ENCODE results near the gene TSPAN15.
A peak's percentile ranks its signal among the peaks of the same experiment; 100 is the strongest.
"Not testable (repeated sequence)": the region's sequence is repeated elsewhere in the genome, so short reads cannot be mapped to it uniquely, and the experiment has no call there.

TSPAN15 gene

DNA sequence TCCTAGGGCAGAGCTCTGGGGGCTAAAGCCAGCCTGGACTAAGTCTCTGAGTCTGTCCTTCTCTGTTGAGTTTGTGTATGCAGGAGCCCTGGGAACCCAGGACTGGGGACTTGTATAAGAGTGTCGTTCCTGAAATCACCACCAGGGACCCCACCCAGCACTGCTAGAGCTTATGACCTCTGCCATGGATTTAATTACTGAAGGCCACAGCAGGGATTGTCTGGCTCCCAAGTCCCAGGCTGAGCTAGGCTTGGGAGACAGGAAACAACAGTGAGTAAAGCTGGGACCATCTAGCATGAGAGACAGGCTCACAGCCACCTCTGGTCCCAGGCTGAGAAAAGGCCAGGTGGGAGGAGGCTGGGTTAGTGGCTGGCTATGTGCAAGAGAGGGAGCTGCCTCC lies 1.4 kb upstream of the TSPAN15 start:
- DNase-seq, result peak; percentile 70

DNA sequence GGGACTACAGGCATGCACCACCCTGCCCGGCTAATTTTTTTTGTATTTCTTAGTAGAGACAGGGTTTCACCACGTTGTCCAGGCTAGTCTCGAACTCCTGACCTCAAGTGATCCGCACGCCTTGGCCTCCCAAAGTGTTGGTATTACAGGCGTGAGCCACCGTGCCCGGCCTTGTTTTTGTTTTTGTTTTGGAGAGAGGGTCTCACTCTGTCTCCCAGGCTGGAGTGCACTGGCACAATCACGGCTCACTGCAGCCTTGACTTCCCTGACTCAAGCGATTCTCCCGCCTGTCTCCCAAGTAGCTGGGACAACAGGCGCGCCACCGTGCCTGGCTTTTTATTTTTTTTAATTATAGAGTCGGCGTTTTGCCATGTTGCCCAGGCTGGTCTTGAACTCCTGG lies 870 bp upstream of the TSPAN15 start:
- DNase-seq, result not testable (repeated sequence)

GRCh38 chr10:69451784-69452251 lies 553 bp downstream of the TSPAN15 start:
- DNase-seq, result peak; percentile 9

DNA sequence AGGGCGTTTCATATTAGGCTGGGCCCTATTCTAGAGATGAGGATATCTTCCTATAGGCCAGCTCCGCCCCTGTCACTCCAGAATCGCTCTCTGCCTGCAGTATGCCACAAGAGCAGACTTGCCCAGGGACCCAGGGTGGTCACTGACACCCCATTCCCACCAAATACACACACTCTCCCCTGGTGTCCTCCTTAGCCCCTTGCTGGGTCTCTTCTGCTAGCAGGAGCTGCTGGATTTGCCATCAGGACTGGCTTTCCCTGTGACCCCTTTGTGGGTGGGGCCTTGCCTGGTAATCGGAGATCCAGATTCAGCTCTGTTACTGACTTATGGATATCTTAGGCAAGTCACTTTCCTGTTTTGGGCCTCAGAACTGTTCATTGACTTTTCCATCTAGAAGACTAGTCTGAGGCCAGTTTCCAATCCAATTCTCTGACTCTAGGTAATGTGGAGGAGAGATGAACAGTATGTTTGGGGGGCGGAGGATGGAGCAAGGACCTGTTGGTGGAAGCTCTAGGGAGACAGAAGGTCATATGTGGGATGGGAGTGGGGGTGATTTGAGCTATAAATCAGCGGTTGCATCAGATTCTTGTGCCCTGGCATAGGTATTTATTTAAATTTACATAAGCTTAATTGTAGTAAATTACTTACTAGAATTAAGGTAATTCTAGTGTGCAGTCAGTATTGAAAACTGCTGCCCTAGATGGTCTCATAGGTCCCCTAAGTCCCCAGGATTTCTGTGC lies 1.6 kb downstream of the TSPAN15 start:
- DNase-seq, result no peak

DNA sequence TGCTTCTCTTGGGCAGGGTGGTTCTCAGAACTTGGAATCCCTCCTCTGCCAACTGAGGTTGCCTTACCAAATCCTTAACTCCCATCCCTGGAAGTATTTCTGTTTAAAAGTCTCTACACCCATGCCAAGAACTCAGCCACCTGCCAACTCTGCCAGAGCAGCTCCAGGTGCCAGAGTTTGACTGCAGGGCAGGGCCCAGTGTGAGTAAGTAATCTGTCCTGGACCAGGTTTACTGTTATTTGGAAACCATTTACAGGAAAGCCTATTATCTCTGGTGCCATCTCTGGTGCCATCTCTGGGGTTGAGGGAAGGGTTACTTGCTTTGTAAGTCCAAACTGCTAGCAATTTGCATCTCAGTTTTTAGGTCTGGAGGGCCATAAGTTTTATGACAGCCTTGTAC lies 2.5 kb downstream of the TSPAN15 start:
- DNase-seq, result no peak

GRCh38 chr10:69455006-69455763 lies 3.9 kb downstream of the TSPAN15 start:
- DNase-seq, result no peak

GRCh38 chr10:69456880-69457693 lies 5.8 kb downstream of the TSPAN15 start:
- DNase-seq, result peak; percentile 32

GRCh38 chr10:69457771-69458237 lies 6.5 kb downstream of the TSPAN15 start:
- DNase-seq, result no peak

DNA sequence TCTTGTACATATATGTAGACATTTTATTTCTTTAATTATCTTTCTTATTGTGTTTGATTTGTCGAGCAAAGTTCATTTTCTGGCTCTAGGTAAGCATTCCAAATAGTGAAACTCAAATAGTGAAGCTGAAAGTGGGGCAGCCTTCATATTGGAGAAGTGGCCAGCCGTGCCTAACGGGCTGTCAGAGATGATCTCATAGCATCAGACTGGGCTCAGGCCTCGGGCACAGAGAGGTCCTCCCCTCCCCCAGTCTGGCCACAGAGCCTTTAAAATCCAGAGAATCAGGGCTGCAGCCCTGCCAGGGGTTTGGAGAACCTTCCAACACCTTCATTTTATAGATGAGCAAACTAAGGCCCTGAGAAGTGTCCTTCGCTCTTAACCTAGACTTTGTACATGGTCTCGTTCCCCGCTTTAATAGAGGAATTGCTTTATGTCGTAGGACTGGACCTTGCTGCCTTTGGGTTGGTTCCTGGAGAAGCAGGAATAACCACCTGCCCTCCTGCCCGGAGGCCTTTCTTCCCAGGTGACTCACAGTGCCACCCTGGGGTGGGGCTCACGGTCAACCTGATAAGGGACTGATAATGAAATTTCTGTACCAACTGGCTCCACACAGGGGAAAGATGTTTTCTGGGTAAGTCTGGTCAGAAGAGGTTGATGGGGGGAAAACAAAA lies 7.3 kb downstream of the TSPAN15 start:
- DNase-seq, result no peak

DNA sequence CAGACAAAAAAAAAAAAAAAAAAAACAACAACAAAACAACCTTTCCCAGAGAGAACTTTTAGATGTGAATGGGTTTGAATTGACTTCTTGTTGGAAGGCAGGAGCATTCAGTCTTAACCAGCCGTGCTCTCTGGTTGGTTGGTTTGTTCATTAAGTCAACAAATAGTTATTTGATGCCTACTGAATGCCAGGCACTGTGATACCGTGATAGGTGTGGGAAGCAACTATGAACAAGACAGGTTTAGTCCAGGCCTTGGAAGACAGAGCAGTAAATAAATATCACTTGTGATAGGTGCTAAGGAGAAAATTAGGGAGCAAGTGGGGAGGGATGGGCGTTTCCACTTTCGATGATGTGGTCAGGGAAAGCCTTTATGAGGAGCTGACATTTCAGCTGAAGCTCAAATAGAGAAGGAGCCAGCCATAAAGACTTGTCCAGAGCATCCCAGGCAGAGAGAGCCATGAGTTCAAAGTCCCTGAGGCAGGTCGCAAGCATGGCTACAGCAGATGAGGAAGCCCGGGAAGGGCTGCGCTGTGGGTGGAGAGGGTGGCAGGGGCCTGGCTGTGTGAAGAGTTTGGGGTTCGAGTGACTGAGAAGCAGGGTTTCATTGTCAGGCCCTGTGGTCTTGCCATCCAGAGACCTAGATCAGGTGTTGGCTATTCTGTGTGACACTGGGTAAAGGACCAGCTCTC lies 8.0 kb downstream of the TSPAN15 start:
- no peak for DNase-seq

GRCh38 chr10:69459893-69460575 lies 8.8 kb downstream of the TSPAN15 start:
- DNase-seq, result no peak

DNA sequence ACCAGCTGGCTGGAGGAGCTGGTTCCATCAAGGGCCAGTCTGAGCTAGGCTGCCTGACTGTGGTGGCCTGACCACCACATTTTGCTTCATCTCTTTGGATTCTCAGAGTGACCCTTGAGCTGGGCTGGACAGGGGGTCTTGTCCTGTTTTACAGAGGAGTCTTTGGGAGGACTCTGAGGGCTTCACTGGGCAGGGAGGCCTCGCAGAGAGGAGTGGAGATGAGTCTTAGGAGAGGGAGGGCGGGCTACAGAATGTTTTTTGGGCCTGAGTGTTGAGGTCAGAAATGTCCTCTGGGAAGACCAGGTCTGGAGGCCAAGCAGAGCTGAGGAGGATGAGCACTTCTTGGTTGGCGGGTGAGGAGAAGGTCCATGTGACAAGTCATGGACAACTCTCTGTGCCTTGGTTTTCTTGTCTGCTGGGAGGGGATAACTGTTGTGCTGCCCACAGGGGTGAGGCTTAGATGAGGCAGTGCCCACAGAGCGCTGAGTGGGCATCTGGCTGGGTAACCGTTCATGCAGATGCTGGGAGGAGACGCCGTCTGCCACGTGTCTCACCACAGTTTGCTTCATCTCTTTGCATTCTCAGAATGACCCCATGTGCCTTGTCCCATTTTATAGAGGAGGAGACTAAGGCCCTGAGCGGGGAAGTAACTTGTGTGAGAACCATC lies 9.4 kb downstream of the TSPAN15 start:
- no peak for DNase-seq

- no peak for DNase-seq
Measured at GRCh38 chr10:69461243-69462025, 10.2 kb downstream of the TSPAN15 start.

- no peak for DNase-seq
Measured at GRCh38 chr10:69463886-69464285, 12.6 kb downstream of the TSPAN15 start.

- DNase-seq, result no peak
Measured at GRCh38 chr10:69464401-69464800, 13.1 kb downstream of the TSPAN15 start.

GRCh38 chr10:69464801-69465401 lies 13.6 kb downstream of the TSPAN15 start:
- no peak for DNase-seq

GRCh38 chr10:69465457-69466157 lies 14.3 kb downstream of the TSPAN15 start:
- no peak for DNase-seq

GRCh38 chr10:69466158-69466490 lies 14.9 kb downstream of the TSPAN15 start:
- no peak for DNase-seq

DNA sequence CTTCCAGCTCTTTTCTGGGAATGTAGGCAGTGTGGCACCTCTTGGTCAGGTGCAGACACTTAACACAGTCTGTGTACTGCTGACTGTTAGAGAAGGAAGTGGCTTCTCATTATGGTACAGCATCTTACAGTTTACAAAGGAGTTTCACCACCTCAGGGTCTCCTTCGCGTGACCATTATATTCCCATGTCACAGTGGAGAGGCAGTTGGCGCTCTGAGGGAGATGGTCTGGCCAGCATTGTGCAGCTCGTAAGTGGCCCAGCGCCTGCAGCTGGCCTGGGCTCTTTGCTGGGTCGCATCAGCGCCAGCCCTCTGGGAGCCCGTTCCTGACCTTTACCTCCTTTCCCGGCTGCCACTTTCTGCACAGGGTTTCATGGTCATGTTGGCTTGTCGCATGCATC lies 15.4 kb downstream of the TSPAN15 start:
- DNase-seq, result no peak
